Lower leg skin (tissue), 4 donors: Measurements from ENCODE around the gene DENND2C. TPM values are rescaled to one million over a fixed set of nuclear protein-coding genes. Genes with fewer than 3 reads are reported as not detected.
A peak's percentile ranks its signal among the peaks of the same experiment; 100 is the strongest.

Experiments
- DNase-seq, 2 donors: peaks; one replicate each; pipeline ENCODE4 v3.0.0-alpha.2; 2019; ENCODE audit warnings: low spot score in 2 of 2
- H3K4me3 ChIP-seq: fragments of 200-600 bp; sonication (generic); 2 replicates; pipeline ENCODE4 v1.5.1; 2017; ENCODE audit warnings: mild to moderate bottlenecking, low read depth; ENCODE audit not compliant: poor library complexity, severe bottlenecking
- CTCF ChIP-seq, 3 donors: fragments of 450-650 bp; IDR thresholded peaks; one replicate each; pipeline ENCODE4 v1.5.1; 2016; ENCODE audit warnings: antibody characterized with exemption in 3 of 3, mild to moderate bottlenecking in 3 of 3, moderate library complexity in 2 of 3
- POLR2A ChIP-seq, 2 donors: fragments of 450-650 bp; IDR thresholded peaks; one replicate each; pipeline ENCODE4 v1.6.1; 2016 to 2017; ENCODE audit warnings: antibody characterized with exemption in 2 of 2, mild to moderate bottlenecking in 1 of 2, moderate library complexity in 1 of 2
- WGBS, 2 donors: methylation state at CpG; one replicate each; pipeline ENCODE4 v1.1.5; 2018; 5-methylcytosine and 5-hydroxymethylcytosine counted together
- intact Hi-C: fragments of 100-400 bp; cut with DNase I; formaldehyde crosslinking; loops from one replicate; pipeline ENCODE4 v1.15.0; 2023; ENCODE audit warnings: low total_unique reads
- total RNA-seq, 4 donors: library from RNA; depleted of rRNA; stranded (reverse); fragments of >200 nt; gene quantifications; one replicate each; pipeline ENCODE4 v1.1.0, GENCODE V29; 2016

DENND2C gene
- total RNA-seq, 4 donors from 2014 or later = 43.0 to 61.2 (median 52.5) TPM

GRCh38 chr1:114610546-114611245, 59.2 kb downstream of the DENND2C start:
- intact Hi-C loops = no loop called here
- peak in 1 of 2 donors; percentile 39 for DNase-seq

GRCh38 chr1:114609826-114610225, 60.0 kb downstream of the DENND2C start:
- WGBS, 2 donors = 76 to 86% methylated on average over 2 of the region's 2 CpGs
- no peak overlapping the region for H3K4me3 ChIP-seq
- intact Hi-C loops = no loop called here
- TF ChIP-seq POLR2A (IDR thresholded peaks at IDR 0.05) (no peak), CTCF (IDR thresholded peaks at IDR 0.05) (no peak)
- DNase-seq = no peak

More at GRCh38 chr1:114610546-114611245, 59.2 kb downstream of the DENND2C start:
- H3K4me3 ChIP-seq = no peak overlapping the region
- 60 to 62% methylated on average over 9 of the region's 9 CpGs for WGBS, 2 donors
- TF ChIP-seq CTCF (IDR thresholded peaks at IDR 0.05) (no peak), POLR2A (IDR thresholded peaks at IDR 0.05) (no peak)

- WGBS, 2 donors = 94 to 95% methylated on average over 3 of the region's 3 CpGs
- intact Hi-C loops = no loop called here
- H3K4me3 ChIP-seq = no peak overlapping the region
- DNase-seq = no peak
- TF ChIP-seq POLR2A (IDR thresholded peaks at IDR 0.05) (no peak), CTCF (IDR thresholded peaks at IDR 0.05) (no peak)
Observed at GRCh38 chr1:114609026-114609425, 60.8 kb downstream of the DENND2C start.

- no peak for DNase-seq
- TF ChIP-seq POLR2A (IDR thresholded peaks at IDR 0.05) (no peak), CTCF (IDR thresholded peaks at IDR 0.05) (no peak)
- no peak overlapping the region for H3K4me3 ChIP-seq
- intact Hi-C loops = no loop called here
- 69 to 73% methylated on average over 1 of the region's 1 CpG for WGBS, 2 donors
Observed at GRCh38 chr1:114607223-114607622, 62.6 kb downstream of the DENND2C start.

GRCh38 chr1:114597949-114598348, 71.9 kb downstream of the DENND2C start:
- H3K4me3 ChIP-seq = no peak overlapping the region
- WGBS, 2 donors = 96 to 97% methylated on average over 1 of the region's 1 CpG
- DNase-seq = no peak
- no peak for TF ChIP-seq CTCF (IDR thresholded peaks at IDR 0.05)
- no peak for TF ChIP-seq POLR2A (IDR thresholded peaks at IDR 0.05)
- intact Hi-C loops = no loop called here

- TF ChIP-seq POLR2A (IDR thresholded peaks at IDR 0.05) (no peak), CTCF (IDR thresholded peaks at IDR 0.05) (no peak)
- H3K4me3 ChIP-seq = no peak overlapping the region
- DNase-seq = no peak
- intact Hi-C loops = no loop called here
Observed at GRCh38 chr1:114595602-114596001, 74.2 kb downstream of the DENND2C start.
